Thymus (tissue), 11 donors: Measurements from ENCODE around the gene GSTCD. TPM values are rescaled to one million over a fixed set of nuclear protein-coding genes. Genes with fewer than 3 reads are reported as not detected.

Experiments used
- DNase-seq, 9 donors: peaks; one replicate each; pipeline ENCODE4 v3.0.0-alpha.2; 2013; ENCODE audit warnings: low spot score in 9 of 9, low read depth in 6 of 9, missing footprints in 1 of 9
- H3K27ac ChIP-seq, 2 donors: one replicate each; pipeline ENCODE4 v1.5.1; 2013; ENCODE audit warnings: control low read depth in 1 of 2, low read depth in 1 of 2, low read length in 1 of 2, mild to moderate bottlenecking in 1 of 2, moderate library complexity in 1 of 2
- H3K27me3 ChIP-seq, 2 donors: one replicate each; pipeline ENCODE4 v1.5.1; 2013; ENCODE audit warnings: low read length in 1 of 2; ENCODE audit not compliant: control insufficient read depth in 2 of 2, insufficient read depth in 1 of 2
- H3K36me3 ChIP-seq, 2 donors: one replicate each; pipeline ENCODE4 v1.5.1; 2013; ENCODE audit warnings: low read length in 1 of 2, mild to moderate bottlenecking in 1 of 2, moderate library complexity in 1 of 2; ENCODE audit not compliant: control insufficient read depth in 2 of 2, insufficient read depth in 2 of 2
- H3K4me1 ChIP-seq, 2 donors: one replicate each; pipeline ENCODE4 v1.5.1; 2013; ENCODE audit warnings: low read length in 2 of 2; ENCODE audit not compliant: control insufficient read depth in 2 of 2, insufficient read depth in 2 of 2
- H3K4me3 ChIP-seq, 2 donors: one replicate each; pipeline ENCODE4 v1.5.1; 2013; ENCODE audit warnings: low read length in 2 of 2, control low read depth in 1 of 2, mild to moderate bottlenecking in 1 of 2
- H3K9me3 ChIP-seq, 2 donors: one replicate each; pipeline ENCODE4 v1.5.1; 2013; ENCODE audit warnings: low read length in 1 of 2, mild to moderate bottlenecking in 1 of 2; ENCODE audit not compliant: control insufficient read depth in 2 of 2, insufficient read depth in 1 of 2
- WGBS: extraction: QIAGEN DNeasy Blood & Tissue Kit; methylation state at CpG from one replicate; pipeline ENCODE4 v1.1.7; 2013; 5-methylcytosine and 5-hydroxymethylcytosine counted together
- polyA plus RNA-seq: library from polyadenylated mRNA; stranded (reverse); fragments of 200-250 nt; gene quantifications from one replicate; pipeline ENCODE4 v1.2.3, GENCODE V29; 2013
- total RNA-seq: library from RNA; stranded (reverse); fragments of 120-200 nt; gene quantifications from one replicate; pipeline ENCODE4 v1.2.4, GENCODE V29; 2013
- donor health status: healthy.

The GSTCD gene
- total and polyA plus RNA-seq, 2 donors = 3.3 to 9.1 TPM

DNA sequence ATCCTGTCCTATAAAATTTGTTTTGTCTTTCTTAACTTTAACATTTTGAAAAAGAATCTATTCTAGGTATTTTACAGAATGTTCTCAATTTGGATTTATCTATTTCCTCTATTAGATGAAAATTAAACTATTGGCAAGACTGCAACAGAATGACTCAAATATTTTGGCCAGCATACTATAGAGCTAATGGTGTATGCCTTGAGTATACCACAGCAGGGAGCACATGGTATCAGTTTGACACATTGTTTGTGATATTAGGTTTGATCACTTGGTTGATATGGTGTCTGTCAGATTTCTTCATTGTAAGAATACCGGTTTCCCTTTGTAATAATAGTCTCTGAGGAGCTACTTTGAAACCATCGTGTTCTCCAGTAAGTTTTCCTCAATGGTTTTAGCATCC is 98.9 kb downstream of the GSTCD start:
- Histone ChIP-seq H3K27ac (no peak overlapping the region), H3K4me3 (no peak overlapping the region), H3K9me3 (no peaks in the 10 kb centered on the region), H3K4me1 (no peaks in the 10 kb centered on the region), H3K27me3 (no peaks in the 10 kb centered on the region), H3K36me3 (no peaks in the 10 kb centered on the region)
- no peak for DNase-seq
- WGBS = 98% methylated on average over 2 of the region's 2 CpGs

DNA sequence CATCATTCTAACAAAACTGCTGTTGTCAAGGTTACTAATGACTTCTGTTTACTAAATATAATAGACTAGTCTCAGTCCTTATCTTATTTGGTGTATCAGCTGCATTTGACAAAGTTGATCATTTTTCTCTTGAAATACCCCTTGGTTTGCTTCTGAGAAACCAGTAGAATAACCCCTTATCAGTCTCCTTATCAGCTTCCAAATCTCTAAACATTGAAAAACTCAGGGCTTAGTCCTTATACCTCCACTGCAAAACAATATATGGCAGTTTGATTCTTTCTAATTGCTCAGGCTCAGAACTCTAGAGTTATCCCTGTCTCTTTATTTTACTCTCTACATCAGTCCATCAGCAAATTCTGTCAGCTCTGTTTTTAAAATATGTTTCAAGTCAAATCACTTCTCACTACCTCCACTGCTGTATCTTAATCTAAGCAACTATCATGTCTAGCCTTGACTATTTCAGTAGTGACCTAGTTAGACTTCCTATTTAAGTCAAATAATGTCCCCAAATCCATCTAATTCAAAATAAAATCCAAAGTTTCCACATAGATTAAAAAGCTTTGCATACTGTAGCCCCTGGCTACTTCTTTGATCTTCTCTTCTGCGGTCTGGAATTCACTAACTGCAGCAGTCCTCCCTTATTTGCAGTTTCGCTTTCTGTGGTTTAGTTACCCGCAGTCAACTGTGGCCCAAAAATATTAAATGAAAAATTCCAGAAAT is 99.6 kb downstream of the GSTCD start:
- Histone ChIP-seq H3K27me3 (no peaks in the 10 kb centered on the region), H3K9me3 (no peaks in the 10 kb centered on the region), H3K27ac (no peak overlapping the region), H3K36me3 (no peaks in the 10 kb centered on the region), H3K4me3 (no peak overlapping the region), H3K4me1 (no peaks in the 10 kb centered on the region)
- no peak for DNase-seq
- WGBS = 96% methylated on average over 3 of the region's 3 CpGs

DNA sequence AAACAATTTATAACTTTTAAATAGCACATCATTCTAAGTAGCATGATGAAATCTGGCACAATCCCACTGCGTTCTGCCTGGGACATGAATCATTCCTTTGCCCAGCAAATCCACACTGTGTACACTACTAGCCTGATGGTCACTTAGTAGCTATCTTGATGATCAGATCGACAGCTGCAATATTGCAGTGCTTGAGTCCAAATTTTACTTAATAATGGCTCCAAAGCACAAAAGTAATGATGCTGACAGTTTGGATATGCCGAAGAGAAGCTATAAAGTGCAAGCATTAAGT is 100.1 kb downstream of the GSTCD start:
- 97% methylated on average over 3 of the region's 3 CpGs for WGBS
- no peaks in the 10 kb centered on the region for H3K9me3 ChIP-seq
- no peaks in the 10 kb centered on the region for H3K27me3 ChIP-seq
- no peaks in the 10 kb centered on the region for H3K4me1 ChIP-seq
- no peak for DNase-seq
- H3K36me3 ChIP-seq = no peaks in the 10 kb centered on the region
- no peak overlapping the region for H3K4me3 ChIP-seq
- no peak overlapping the region for H3K27ac ChIP-seq

DNA sequence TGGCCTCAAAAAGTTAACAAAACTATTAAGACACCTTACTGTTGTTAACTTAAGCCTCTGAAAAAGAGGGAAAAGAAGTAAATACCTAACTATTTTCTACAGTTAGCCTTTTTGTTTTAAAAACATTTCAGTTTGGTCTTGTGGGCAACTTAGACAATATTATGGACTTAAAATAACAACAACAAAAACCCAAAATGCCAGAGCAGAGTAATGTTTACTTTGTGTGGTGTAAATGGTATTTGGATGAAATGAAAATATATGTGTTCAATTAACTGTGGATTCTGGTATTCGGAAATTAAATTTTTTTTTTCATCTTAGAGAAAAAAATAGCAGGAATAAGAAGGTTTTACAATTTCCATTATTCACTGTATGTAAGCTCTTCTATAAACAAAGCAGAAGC is 107.1 kb downstream of the GSTCD start:
- H3K4me1 ChIP-seq = no peaks in the 10 kb centered on the region
- H3K4me3 ChIP-seq = no peak overlapping the region
- H3K9me3 ChIP-seq = no peaks in the 10 kb centered on the region
- 96% methylated on average over 1 of the region's 1 CpG for WGBS
- no peak for DNase-seq
- no peaks in the 10 kb centered on the region for H3K27me3 ChIP-seq
- no peak overlapping the region for H3K27ac ChIP-seq
- H3K36me3 ChIP-seq = no peaks in the 10 kb centered on the region

DNA sequence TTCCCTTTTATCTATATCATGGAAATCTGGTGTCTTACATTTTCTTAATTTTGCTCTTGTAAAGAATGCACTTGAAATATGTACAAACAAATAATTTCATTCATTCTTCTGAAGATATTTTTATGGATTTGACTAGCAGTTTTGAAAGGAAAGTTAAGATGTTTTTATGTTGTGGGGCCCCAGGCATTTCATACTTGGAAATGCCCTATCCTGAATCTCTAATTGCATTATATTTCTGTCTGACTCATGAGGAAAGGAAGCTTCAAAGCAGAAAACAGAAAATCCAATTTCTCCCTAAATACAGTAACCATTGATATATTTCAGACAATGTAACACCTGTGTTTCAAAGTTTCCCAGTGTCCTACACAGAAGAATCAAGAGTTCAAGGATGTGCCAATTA is 113.5 kb downstream of the GSTCD start:
- no peak overlapping the region for H3K27ac ChIP-seq
- DNase-seq = no peak
- H3K4me1 ChIP-seq = no peaks in the 10 kb centered on the region
- H3K4me3 ChIP-seq = no peak overlapping the region
- H3K36me3 ChIP-seq = no peaks in the 10 kb centered on the region
- H3K27me3 ChIP-seq = no peaks in the 10 kb centered on the region
- H3K9me3 ChIP-seq = no peaks in the 10 kb centered on the region

DNA sequence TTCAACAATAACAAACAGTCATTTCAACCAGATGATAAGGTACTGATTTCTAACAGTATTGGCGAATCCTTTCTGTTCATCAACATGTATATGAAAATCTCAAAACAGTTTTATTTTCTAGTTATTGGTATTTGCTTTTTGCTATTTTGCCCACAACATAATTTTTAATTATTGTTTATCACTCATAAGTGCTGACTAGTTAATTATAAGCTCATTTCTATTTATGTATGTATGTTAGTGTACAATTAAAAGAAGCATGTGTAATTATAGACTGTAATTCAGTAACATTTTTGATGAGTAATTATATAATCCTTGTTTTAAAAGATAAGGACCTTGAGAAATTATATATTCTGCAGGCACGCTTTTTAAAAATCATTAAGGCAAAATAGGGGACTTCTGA is 119.5 kb downstream of the GSTCD start:
- no peak for DNase-seq
- WGBS = over 99% methylated on average over 2 of the region's 2 CpGs
- Histone ChIP-seq H3K36me3 (no peaks in the 10 kb centered on the region), H3K27me3 (no peaks in the 10 kb centered on the region), H3K4me3 (no peak overlapping the region), H3K4me1 (no peaks in the 10 kb centered on the region), H3K27ac (no peak overlapping the region), H3K9me3 (no peaks in the 10 kb centered on the region)

DNA sequence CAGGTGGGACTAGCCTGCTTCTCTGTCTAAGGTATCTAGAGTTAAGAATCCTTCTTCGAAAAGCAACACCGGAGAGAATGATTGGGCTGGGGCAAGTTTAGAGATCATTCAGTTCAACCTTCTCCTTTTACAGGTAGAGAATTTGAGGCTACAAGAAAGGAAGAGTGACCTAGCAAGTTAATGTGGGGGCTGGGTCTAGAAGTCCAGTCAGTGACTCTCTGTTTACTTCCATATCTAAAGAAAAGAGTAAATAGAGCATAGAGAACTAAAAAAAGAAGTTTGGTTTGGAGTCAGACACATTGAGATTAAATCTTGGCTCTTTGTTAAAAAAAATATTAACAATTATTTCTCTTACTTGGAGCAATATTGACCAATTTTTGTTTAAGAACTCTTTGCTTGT is 122.6 kb downstream of the GSTCD start:
- Histone ChIP-seq H3K36me3 (peaks cover 2 to 3% of the 10 kb centered on the region in 2 donors), H3K27ac (no peak overlapping the region), H3K4me3 (no peak overlapping the region), H3K4me1 (no peaks in the 10 kb centered on the region), H3K9me3 (peaks cover 0 to 7% of the 10 kb centered on the region in 2 donors), H3K27me3 (no peaks in the 10 kb centered on the region)
- no peak for DNase-seq
- 95% methylated on average over 2 of the region's 2 CpGs for WGBS

DNA sequence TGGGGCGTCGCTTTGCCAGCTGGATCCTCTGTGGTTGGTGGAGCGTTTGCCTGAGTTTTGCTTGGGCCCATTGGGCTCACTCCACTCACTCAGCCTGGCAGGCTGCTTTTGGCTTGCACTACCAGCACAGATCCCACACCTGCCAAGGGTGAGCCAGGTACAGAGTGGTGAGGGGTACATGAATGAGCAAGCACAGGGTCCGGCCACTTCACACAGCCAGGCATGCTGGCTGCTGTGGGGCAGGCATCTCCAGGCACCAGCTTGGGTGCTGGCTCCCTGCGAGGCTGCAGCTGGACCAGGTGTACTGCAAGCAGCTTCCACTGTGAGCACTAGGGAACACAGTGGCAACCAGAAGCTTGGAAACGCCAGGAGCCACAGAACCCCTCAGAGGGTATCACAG is 126.6 kb downstream of the GSTCD start:
- Histone ChIP-seq H3K4me3 (no peak overlapping the region), H3K27ac (no peak overlapping the region), H3K9me3 (peaks cover 0 to 10% of the 10 kb centered on the region in 2 donors), H3K36me3 (peaks cover 3 to 9% of the 10 kb centered on the region in 2 donors), H3K27me3 (no peaks in the 10 kb centered on the region), H3K4me1 (no peaks in the 10 kb centered on the region)
- DNase-seq = no peak
- 95% methylated on average over 6 of the region's 6 CpGs for WGBS

DNA sequence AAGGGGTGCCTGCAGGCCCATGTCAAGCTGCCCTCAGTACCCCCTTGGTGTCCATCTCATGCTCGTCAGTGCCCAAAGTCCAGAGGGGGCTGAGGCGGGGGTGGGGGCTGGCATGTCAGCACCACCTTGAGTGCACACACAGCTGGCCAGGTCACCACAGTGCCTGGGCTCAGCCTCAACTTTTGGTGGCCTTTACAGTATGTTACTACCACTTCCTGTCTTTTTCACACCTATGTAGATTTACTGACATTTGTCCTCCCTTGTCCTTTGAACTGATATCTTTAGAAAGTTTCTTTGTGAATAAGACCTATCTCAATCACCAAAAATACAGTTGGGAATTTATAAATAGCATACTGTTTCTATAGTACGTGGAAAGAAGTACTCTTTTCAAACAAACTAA is 128.0 kb downstream of the GSTCD start:
- Histone ChIP-seq H3K27me3 (no peaks in the 10 kb centered on the region), H3K4me3 (no peak overlapping the region), H3K4me1 (no peaks in the 10 kb centered on the region), H3K9me3 (peaks cover 0 to 10% of the 10 kb centered on the region in 2 donors), H3K36me3 (peaks cover 3 to 9% of the 10 kb centered on the region in 2 donors), H3K27ac (no peak overlapping the region)
- DNase-seq = no peak
- 97% methylated on average over 3 of the region's 3 CpGs for WGBS

DNA sequence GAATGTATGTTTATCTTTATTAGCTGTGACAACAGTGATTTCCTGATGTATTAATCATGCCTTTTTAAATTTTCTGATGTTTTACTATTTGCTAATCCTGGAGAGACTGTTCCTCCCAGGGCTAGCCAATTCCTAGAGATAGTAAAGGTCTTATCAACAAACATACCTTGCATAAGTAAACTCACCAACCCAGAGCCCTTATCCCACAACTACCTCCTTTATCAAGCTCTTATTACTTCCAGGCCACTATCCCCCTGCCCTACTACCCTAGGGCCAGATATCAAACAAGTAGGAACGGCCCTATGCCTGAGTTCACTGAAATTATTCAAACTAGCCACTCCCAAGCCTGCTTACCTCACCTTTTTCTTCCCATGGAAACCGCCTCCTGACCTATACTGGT is 128.5 kb downstream of the GSTCD start:
- Histone ChIP-seq H3K4me3 (no peak overlapping the region), H3K27me3 (no peaks in the 10 kb centered on the region), H3K27ac (no peak overlapping the region), H3K9me3 (peaks cover 0 to 10% of the 10 kb centered on the region in 2 donors), H3K4me1 (no peaks in the 10 kb centered on the region), H3K36me3 (peaks cover 3 to 9% of the 10 kb centered on the region in 2 donors)
- DNase-seq = no peak
- 97% methylated on average over 2 of the region's 2 CpGs for WGBS
